ENCODE measurements around the gene PTPRR. TPM values are rescaled to one million over a fixed set of nuclear protein-coding genes. Genes with fewer than 3 reads are reported as not detected.

The PTPRR gene
- total and polyA plus RNA-seq, 2 donors (not counting 1 experiment from before 2014, with no cell fraction given): 0.44 to 0.50 TPM

DNA sequence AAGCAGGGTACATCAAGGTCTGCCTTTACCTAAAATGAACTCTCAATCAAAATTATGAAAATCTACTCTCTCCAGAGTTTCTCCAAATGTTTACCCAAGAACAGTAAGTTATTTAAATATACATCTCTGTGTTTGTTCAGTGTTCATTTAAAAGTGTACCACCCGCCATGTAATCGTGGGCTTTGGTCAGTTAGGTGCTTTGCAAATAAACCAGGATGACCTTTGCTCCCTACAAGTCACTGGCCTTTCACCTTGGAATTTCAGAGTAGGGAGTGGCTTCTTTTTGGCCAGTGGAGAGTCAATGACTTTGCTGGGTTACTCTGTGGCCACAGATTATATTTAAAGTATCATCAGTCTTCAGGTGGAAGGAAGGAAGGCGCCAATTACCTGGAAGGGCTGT lies 208.7 kb downstream of the PTPRR start:
- H3K27me3 ChIP-seq (ENCODE audit: control insufficient read depth, insufficient read depth, low read length): no peaks in the 10 kb centered on the region
- no peak for DNase-seq (ENCODE audit: low read depth in 2 of 2)
- H4K20me1 ChIP-seq (ENCODE audit: control insufficient read depth, extremely low read depth, insufficient read depth, low read length): no peaks in the 10 kb centered on the region
- H3K36me3 ChIP-seq (ENCODE audit: control insufficient read depth, insufficient read depth, low read length): no peaks in the 10 kb centered on the region
- no peaks in the 10 kb centered on the region for H3K4me1 ChIP-seq (ENCODE audit: control insufficient read depth, extremely low read depth, insufficient read depth, low read length)
- H3K9me3 ChIP-seq (ENCODE audit: control insufficient read depth, insufficient read depth, low read depth, low read length): no peaks in the 10 kb centered on the region
- no peak overlapping the region for H3K27ac ChIP-seq (ENCODE audit: insufficient read depth, low read length)
- H3K9ac ChIP-seq (ENCODE audit: insufficient read depth, low read length): no peak overlapping the region
- no peak overlapping the region for H3K4me3 ChIP-seq (replicated peaks in 1 of 4; ENCODE audit: control extremely low read depth in 1 of 4, insufficient read depth in 1 of 4, low read depth in 3 of 4, low read length in 4 of 4)
- TF ChIP-seq, protein P1, sequence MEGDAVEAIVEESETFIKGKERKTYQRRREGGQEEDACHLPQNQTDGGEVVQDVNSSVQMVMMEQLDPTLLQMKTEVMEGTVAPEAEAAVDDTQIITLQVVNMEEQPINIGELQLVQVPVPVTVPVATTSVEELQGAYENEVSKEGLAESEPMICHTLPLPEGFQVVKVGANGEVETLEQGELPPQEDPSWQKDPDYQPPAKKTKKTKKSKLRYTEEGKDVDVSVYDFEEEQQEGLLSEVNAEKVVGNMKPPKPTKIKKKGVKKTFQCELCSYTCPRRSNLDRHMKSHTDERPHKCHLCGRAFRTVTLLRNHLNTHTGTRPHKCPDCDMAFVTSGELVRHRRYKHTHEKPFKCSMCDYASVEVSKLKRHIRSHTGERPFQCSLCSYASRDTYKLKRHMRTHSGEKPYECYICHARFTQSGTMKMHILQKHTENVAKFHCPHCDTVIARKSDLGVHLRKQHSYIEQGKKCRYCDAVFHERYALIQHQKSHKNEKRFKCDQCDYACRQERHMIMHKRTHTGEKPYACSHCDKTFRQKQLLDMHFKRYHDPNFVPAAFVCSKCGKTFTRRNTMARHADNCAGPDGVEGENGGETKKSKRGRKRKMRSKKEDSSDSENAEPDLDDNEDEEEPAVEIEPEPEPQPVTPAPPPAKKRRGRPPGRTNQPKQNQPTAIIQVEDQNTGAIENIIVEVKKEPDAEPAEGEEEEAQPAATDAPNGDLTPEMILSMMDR (conservative IDR thresholded peaks at IDR 0.05 in 1 of 2, IDR thresholded peaks at IDR 0.05 in 1 of 2; ENCODE audit: low read depth in 1 of 2, low read length in 2 of 2): no peak
- TF ChIP-seq EZH2 (IDR thresholded peaks at IDR 0.05; ENCODE audit: low read length, missing control alignments): no peak
- no peak overlapping the region for H3K4me2 ChIP-seq (ENCODE audit: extremely low read depth, insufficient read depth, low read length)
- no peak overlapping the region for H2AFZ ChIP-seq (ENCODE audit: low read length)
- H3K79me2 ChIP-seq (ENCODE audit: control insufficient read depth, insufficient read depth, low read length): no peaks in the 10 kb centered on the region

DNA sequence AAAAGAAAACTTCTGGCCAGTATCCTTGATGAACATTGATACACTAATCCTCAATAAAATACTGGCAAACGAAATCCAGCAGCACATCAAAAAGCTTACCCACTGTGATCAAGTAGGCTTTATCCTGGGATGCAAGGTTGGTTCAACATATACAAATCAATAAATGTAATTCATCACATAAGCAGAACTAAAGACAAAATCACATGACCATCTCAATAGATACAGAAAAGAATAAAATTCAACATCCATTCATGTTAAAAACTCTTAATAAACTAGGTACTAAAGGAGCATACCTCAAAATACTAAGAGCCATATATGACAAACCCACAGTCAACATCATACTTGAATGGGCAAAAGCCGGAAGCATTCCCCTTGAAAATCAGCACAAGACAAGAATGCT lies 211.5 kb downstream of the PTPRR start:
- no peak for TF ChIP-seq EZH2 (IDR thresholded peaks at IDR 0.05; ENCODE audit: low read length, missing control alignments)
- TF ChIP-seq, protein P1 (conservative IDR thresholded peaks at IDR 0.05 in 1 of 2, IDR thresholded peaks at IDR 0.05 in 1 of 2; ENCODE audit: low read depth in 1 of 2, low read length in 2 of 2): no peak
- no peak for DNase-seq (ENCODE audit: low read depth in 2 of 2)

DNA sequence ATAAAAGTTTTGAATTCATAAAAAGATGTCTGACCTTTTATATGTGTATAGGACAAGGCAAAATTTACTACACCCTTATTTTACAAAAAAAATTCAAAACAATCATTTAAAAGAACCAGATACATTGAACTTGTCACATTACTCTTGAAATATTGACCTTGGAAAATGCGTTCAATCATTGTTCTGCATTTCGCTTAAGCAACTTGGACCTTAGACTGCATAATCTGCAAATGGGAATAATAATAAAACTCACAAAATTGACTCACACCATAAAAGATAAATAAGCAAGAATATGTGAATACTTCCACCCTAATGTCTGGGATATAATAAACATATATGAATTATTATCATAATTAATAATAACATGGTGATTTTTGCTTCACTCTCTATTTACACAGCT lies 213.9 kb downstream of the PTPRR start:
- TF ChIP-seq, protein P1 (conservative IDR thresholded peaks at IDR 0.05 in 1 of 2, IDR thresholded peaks at IDR 0.05 in 1 of 2; ENCODE audit: low read depth in 1 of 2, low read length in 2 of 2): no peak
- no peak for TF ChIP-seq EZH2 (IDR thresholded peaks at IDR 0.05; ENCODE audit: low read length, missing control alignments)
- H3K27me3 ChIP-seq (ENCODE audit: control insufficient read depth, insufficient read depth, low read length): no peaks in the 10 kb centered on the region
- H3K4me2 ChIP-seq (ENCODE audit: extremely low read depth, insufficient read depth, low read length): no peak overlapping the region

More for the DNA sequence above, 211.5 kb downstream of the PTPRR start:
- Histone ChIP-seq H4K20me1 (ENCODE audit: control insufficient read depth, extremely low read depth, insufficient read depth, low read length) (no peaks in the 10 kb centered on the region), H3K4me2 (ENCODE audit: extremely low read depth, insufficient read depth, low read length) (no peak overlapping the region), H3K9ac (ENCODE audit: insufficient read depth, low read length) (no peak overlapping the region), H3K4me3 (replicated peaks in 1 of 4; ENCODE audit: control extremely low read depth in 1 of 4, insufficient read depth in 1 of 4, low read depth in 3 of 4, low read length in 4 of 4) (no peak overlapping the region), H3K27ac (ENCODE audit: insufficient read depth, low read length) (no peak overlapping the region), H3K36me3 (ENCODE audit: control insufficient read depth, insufficient read depth, low read length) (no peaks in the 10 kb centered on the region), H3K4me1 (ENCODE audit: control insufficient read depth, extremely low read depth, insufficient read depth, low read length) (no peaks in the 10 kb centered on the region), H3K9me3 (ENCODE audit: control insufficient read depth, insufficient read depth, low read depth, low read length) (no peaks in the 10 kb centered on the region), H2AFZ (ENCODE audit: low read length) (no peak overlapping the region), H3K27me3 (ENCODE audit: control insufficient read depth, insufficient read depth, low read length) (no peaks in the 10 kb centered on the region), H3K79me2 (ENCODE audit: control insufficient read depth, insufficient read depth, low read length) (no peaks in the 10 kb centered on the region)

More for the DNA sequence above, 213.9 kb downstream of the PTPRR start:
- no peaks in the 10 kb centered on the region for H3K9me3 ChIP-seq (ENCODE audit: control insufficient read depth, insufficient read depth, low read depth, low read length)
- no peak overlapping the region for H3K9ac ChIP-seq (ENCODE audit: insufficient read depth, low read length)
- no peaks in the 10 kb centered on the region for H4K20me1 ChIP-seq (ENCODE audit: control insufficient read depth, extremely low read depth, insufficient read depth, low read length)
- no peak overlapping the region for H3K4me3 ChIP-seq (replicated peaks in 1 of 4; ENCODE audit: control extremely low read depth in 1 of 4, insufficient read depth in 1 of 4, low read depth in 3 of 4, low read length in 4 of 4)
- H2AFZ ChIP-seq (ENCODE audit: low read length): no peak overlapping the region
- no peaks in the 10 kb centered on the region for H3K36me3 ChIP-seq (ENCODE audit: control insufficient read depth, insufficient read depth, low read length)
- no peak overlapping the region for H3K27ac ChIP-seq (ENCODE audit: insufficient read depth, low read length)
- H3K79me2 ChIP-seq (ENCODE audit: control insufficient read depth, insufficient read depth, low read length): no peaks in the 10 kb centered on the region
- no peaks in the 10 kb centered on the region for H3K4me1 ChIP-seq (ENCODE audit: control insufficient read depth, extremely low read depth, insufficient read depth, low read length)
- DNase-seq (ENCODE audit: low read depth in 2 of 2): no peak

Measured in fibroblast of lung (primary cell).